ENCODE measurements around the gene SP140. TPM values are rescaled to one million over a fixed set of nuclear protein-coding genes. Genes with fewer than 3 reads are reported as not detected.

SP140 gene
- total RNA-seq, 4 donors from 2014 or later, result 0.65 to 2.5 (median 2.5) TPM; not detected in 1

- no peak overlapping the region for H3K27ac ChIP-seq (replicated peaks in 1 of 4)
- DNase-seq (ENCODE audit: extremely low spot score), result no peak
- WGBS, result 79% methylated on average over 2 of the region's 2 CpGs
- H3K9me3 ChIP-seq, result peaks cover 0 to 5% (median 4%) of the 10 kb centered on the region in 4 donors
- no peak overlapping the region for H3K4me3 ChIP-seq
- TF ChIP-seq POLR2A (IDR thresholded peaks at IDR 0.05; ENCODE audit: low read depth) (no peak), CTCF (IDR thresholded peaks at IDR 0.05) (no peak), EP300 (IDR thresholded peaks at IDR 0.05) (no peak), POLR2AphosphoS5 (IDR thresholded peaks at IDR 0.05) (no peak)
- H3K36me3 ChIP-seq, result no peaks in the 10 kb centered on the region
- intact Hi-C loops (cut with DNase I), result no loop called here
- H3K4me1 ChIP-seq, result peaks cover 0 to 2% (median 0%) of the 10 kb centered on the region in 4 donors
- no peaks in the 10 kb centered on the region for H3K27me3 ChIP-seq
These were observed 95.5 kb downstream of the SP140 start for GRCh38 chr2:230321031-230321430.

DNA sequence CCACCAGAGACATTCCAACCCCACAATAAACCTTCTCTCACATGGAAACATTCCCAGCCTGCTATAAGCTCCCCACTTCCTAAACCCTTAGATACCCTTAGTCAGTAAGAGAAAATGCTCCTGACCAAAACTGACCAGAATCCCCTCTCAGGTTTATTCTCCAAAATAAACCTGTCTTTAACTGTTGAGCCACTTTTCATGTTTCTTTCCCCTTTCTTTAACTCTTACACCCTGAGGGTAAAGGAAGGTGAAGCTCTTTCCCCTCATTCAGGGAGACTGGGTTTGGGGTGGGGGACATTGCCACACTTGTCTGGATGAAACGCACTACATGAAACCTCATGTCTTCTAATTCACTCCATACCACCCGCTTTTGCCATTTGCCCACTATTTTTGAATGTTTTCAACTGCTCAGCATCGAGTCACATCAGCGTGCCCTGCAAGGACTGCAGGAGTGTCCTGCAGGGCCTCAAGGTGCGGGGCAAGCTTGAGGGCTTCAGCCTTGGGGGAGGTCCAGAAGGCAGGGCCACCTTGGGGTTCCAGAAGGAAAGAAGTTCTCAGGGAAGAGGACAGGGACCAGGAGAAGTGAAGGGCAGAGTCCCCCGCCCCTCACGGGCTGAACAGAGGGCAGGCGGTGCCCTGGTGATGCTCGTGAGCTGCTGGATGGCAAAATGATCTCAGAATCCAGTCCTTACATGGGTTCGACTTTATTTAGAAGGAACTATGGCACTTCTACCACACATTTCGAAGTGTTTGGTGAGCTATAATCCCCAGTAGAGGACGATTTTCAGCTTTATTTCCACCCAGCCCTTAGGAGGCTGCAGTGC, 97.2 kb downstream of the SP140 start:
- no peaks in the 10 kb centered on the region for H3K36me3 ChIP-seq
- no peak for DNase-seq (ENCODE audit: extremely low spot score)
- TF ChIP-seq POLR2A (IDR thresholded peaks at IDR 0.05; ENCODE audit: low read depth) (no peak), POLR2AphosphoS5 (IDR thresholded peaks at IDR 0.05) (no peak), EP300 (IDR thresholded peaks at IDR 0.05) (no peak)
- no peaks in the 10 kb centered on the region for H3K27me3 ChIP-seq
- no peak overlapping the region for H3K27ac ChIP-seq (replicated peaks in 1 of 4)
- no peak overlapping the region for H3K4me3 ChIP-seq
- intact Hi-C loops (cut with DNase I), result no loop called here
- H3K4me1 ChIP-seq, result peaks cover 4 to 19% (median 5%) of the 10 kb centered on the region in 4 donors
- WGBS, result 91% methylated on average over 11 of the region's 12 CpGs
- peaks cover 0 to 5% (median 4%) of the 10 kb centered on the region in 4 donors for H3K9me3 ChIP-seq

- H3K27me3 ChIP-seq, result no peaks in the 10 kb centered on the region
- peaks cover 0 to 5% (median 4%) of the 10 kb centered on the region in 4 donors for H3K9me3 ChIP-seq
- peaks cover 5 to 27% (median 7%) of the 10 kb centered on the region in 4 donors for H3K4me1 ChIP-seq
- H3K27ac ChIP-seq (replicated peaks in 1 of 4), result no peak overlapping the region
- intact Hi-C loops (cut with DNase I), result no loop called here
- no peak overlapping the region for H3K4me3 ChIP-seq
- TF ChIP-seq POLR2AphosphoS5 (IDR thresholded peaks at IDR 0.05) (no peak), CTCF (IDR thresholded peaks at IDR 0.05) (no peak), EP300 (IDR thresholded peaks at IDR 0.05) (no peak), POLR2A (IDR thresholded peaks at IDR 0.05; ENCODE audit: low read depth) (no peak)
- WGBS, result 89% methylated on average over 17 of the region's 18 CpGs
- DNase-seq (ENCODE audit: extremely low spot score), result peak; percentile 68
- H3K36me3 ChIP-seq, result no peaks in the 10 kb centered on the region
These were observed 98.0 kb downstream of the SP140 start for GRCh38 chr2:230323385-230324106.

DNA sequence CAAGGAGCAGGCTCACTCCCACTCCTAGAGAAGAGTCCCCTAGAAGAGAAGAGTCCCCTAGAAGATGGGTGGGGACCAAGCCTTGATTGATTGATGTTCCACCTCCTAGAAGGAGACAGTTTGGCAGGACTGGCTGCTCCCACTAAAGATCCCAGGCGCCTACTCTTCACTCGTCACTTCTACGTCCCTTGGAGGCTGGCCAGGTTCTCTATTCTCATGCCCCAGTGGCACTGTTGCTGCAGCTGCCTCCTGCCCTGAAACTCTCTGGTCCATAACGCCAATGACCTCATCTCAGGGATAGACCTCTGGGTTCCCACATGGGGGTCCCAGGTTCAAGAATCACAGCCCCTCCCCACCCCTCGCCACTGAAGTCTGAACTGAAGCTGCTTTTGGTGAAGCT, 99.0 kb downstream of the SP140 start:
- no peak overlapping the region for H3K4me3 ChIP-seq
- H3K27me3 ChIP-seq, result no peaks in the 10 kb centered on the region
- intact Hi-C loops (cut with DNase I), result no loop called here
- TF ChIP-seq POLR2AphosphoS5 (IDR thresholded peaks at IDR 0.05) (no peak), CTCF (IDR thresholded peaks at IDR 0.05) (no peak), POLR2A (IDR thresholded peaks at IDR 0.05; ENCODE audit: low read depth) (no peak), EP300 (IDR thresholded peaks at IDR 0.05) (no peak)
- WGBS, result 100% methylated on average over 2 of the region's 5 CpGs
- peaks cover 0 to 5% (median 4%) of the 10 kb centered on the region in 4 donors for H3K9me3 ChIP-seq
- peaks cover 5 to 29% (median 7%) of the 10 kb centered on the region in 4 donors for H3K4me1 ChIP-seq
- H3K27ac ChIP-seq (replicated peaks in 1 of 4), result no peak overlapping the region
- no peaks in the 10 kb centered on the region for H3K36me3 ChIP-seq
- DNase-seq (ENCODE audit: extremely low spot score), result no peak

Measured in esophagus muscularis mucosa (tissue), 4 donors.